ENCODE data around the gene YWHAQ. TPM values are rescaled to one million over a fixed set of nuclear protein-coding genes. Genes with fewer than 3 reads are reported as not detected.

Gene YWHAQ
- total RNA-seq, 1 donor from 2014 or later: 408 TPM

GRCh38 chr2:9593925-9594324 is 36.9 kb downstream of the YWHAQ start:
- H3K27me3 Mint-ChIP-seq (ENCODE audit: low read depth, unreplicated experiment): no peaks in the 10 kb centered on the region
- Histone ChIP-seq H3K4me3 (ENCODE audit: insufficient read depth, low read depth, low read length) (no peak overlapping the region), H3K4me2 (ENCODE audit: low read length) (peak overlapping the region; percentile 44), H3K4me1 (ENCODE audit: insufficient read depth, low read length) (peaks cover 26% of the 10 kb centered on the region), H2AFZ (ENCODE audit: low read depth, low read length) (no peak overlapping the region), H4K20me1 (ENCODE audit: insufficient read depth, low read length) (peaks cover 89% of the 10 kb centered on the region), H3K27me3 (ENCODE audit: insufficient read depth, low read length) (no peaks in the 10 kb centered on the region), H3K36me3 (ENCODE audit: insufficient read depth, low read length) (peaks cover 14% of the 10 kb centered on the region), H3K9me3 (ENCODE audit: insufficient read depth, low read depth, low read length) (peaks cover under 1% of the 10 kb centered on the region), H3K79me2 (ENCODE audit: insufficient read depth, low read length) (peaks cover 98% of the 10 kb centered on the region), H3K27ac (ENCODE audit: low read depth, low read length) (peak overlapping the region; percentile 84), H3K9ac (ENCODE audit: low read length) (peak overlapping the region; percentile 57)
- peaks cover 20% of the 10 kb centered on the region for H3K36me3 Mint-ChIP-seq (ENCODE audit: low read depth, unreplicated experiment)
- peaks cover 6% of the 10 kb centered on the region for H3K9me3 Mint-ChIP-seq (ENCODE audit: unreplicated experiment)
- peak overlapping the region; percentile 69 for H3K27ac Mint-ChIP-seq (ENCODE audit: unreplicated experiment)
- H3K4me1 Mint-ChIP-seq (ENCODE audit: low read depth, unreplicated experiment): peaks cover 35% of the 10 kb centered on the region
- H3K4me3 Mint-ChIP-seq (ENCODE audit: unreplicated experiment): no peak overlapping the region
- FAIRE-seq: no peak
- no peak for TF ChIP-seq EZH2 (IDR thresholded peaks at IDR 0.05; ENCODE audit: insufficient read depth, low read length)
- TF ChIP-seq CTCF (IDR thresholded peaks at IDR 0.05; ENCODE audit: insufficient read depth, low read depth, low read length): no peak
- DNase-seq (ENCODE audit: low read depth): no peak

GRCh38 chr2:9592699-9593098 is 38.1 kb downstream of the YWHAQ start:
- Histone ChIP-seq H3K27ac (ENCODE audit: low read depth, low read length) (no peak overlapping the region), H4K20me1 (ENCODE audit: insufficient read depth, low read length) (peaks cover 90% of the 10 kb centered on the region), H3K27me3 (ENCODE audit: insufficient read depth, low read length) (no peaks in the 10 kb centered on the region), H3K4me3 (ENCODE audit: insufficient read depth, low read depth, low read length) (no peak overlapping the region), H3K79me2 (ENCODE audit: insufficient read depth, low read length) (peaks cover 98% of the 10 kb centered on the region), H3K4me1 (ENCODE audit: insufficient read depth, low read length) (peaks cover 26% of the 10 kb centered on the region), H3K9ac (ENCODE audit: low read length) (no peak overlapping the region), H3K9me3 (ENCODE audit: insufficient read depth, low read depth, low read length) (no peaks in the 10 kb centered on the region), H3K36me3 (ENCODE audit: insufficient read depth, low read length) (peaks cover 17% of the 10 kb centered on the region), H3K4me2 (ENCODE audit: low read length) (no peak overlapping the region), H2AFZ (ENCODE audit: low read depth, low read length) (no peak overlapping the region)
- Mint-ChIP-seq H3K9me3 (ENCODE audit: unreplicated experiment) (no peaks in the 10 kb centered on the region), H3K36me3 (ENCODE audit: low read depth, unreplicated experiment) (peaks cover 14% of the 10 kb centered on the region), H3K27me3 (ENCODE audit: low read depth, unreplicated experiment) (no peaks in the 10 kb centered on the region), H3K4me1 (ENCODE audit: low read depth, unreplicated experiment) (peaks cover 35% of the 10 kb centered on the region), H3K27ac (ENCODE audit: unreplicated experiment) (no peak overlapping the region), H3K4me3 (ENCODE audit: unreplicated experiment) (no peak overlapping the region)
- no peak for TF ChIP-seq EZH2 (IDR thresholded peaks at IDR 0.05; ENCODE audit: insufficient read depth, low read length)
- TF ChIP-seq CTCF (IDR thresholded peaks at IDR 0.05; ENCODE audit: insufficient read depth, low read depth, low read length): no peak
- no peak for FAIRE-seq
- DNase-seq (ENCODE audit: low read depth): no peak

- DNase-seq (ENCODE audit: low read depth): no peak
- Mint-ChIP-seq H3K4me1 (ENCODE audit: low read depth, unreplicated experiment) (peaks cover 34% of the 10 kb centered on the region), H3K36me3 (ENCODE audit: low read depth, unreplicated experiment) (peaks cover 7% of the 10 kb centered on the region), H3K27me3 (ENCODE audit: low read depth, unreplicated experiment) (no peaks in the 10 kb centered on the region), H3K9me3 (ENCODE audit: unreplicated experiment) (no peaks in the 10 kb centered on the region), H3K4me3 (ENCODE audit: unreplicated experiment) (no peak overlapping the region), H3K27ac (ENCODE audit: unreplicated experiment) (peak overlapping the region; percentile 41)
- TF ChIP-seq EZH2 (IDR thresholded peaks at IDR 0.05; ENCODE audit: insufficient read depth, low read length): no peak
- no peak for TF ChIP-seq CTCF (IDR thresholded peaks at IDR 0.05; ENCODE audit: insufficient read depth, low read depth, low read length)
- H3K36me3 ChIP-seq (ENCODE audit: insufficient read depth, low read length): peaks cover 31% of the 10 kb centered on the region
- no peak overlapping the region for H2AFZ ChIP-seq (ENCODE audit: low read depth, low read length)
- peaks cover 18% of the 10 kb centered on the region for H3K4me1 ChIP-seq (ENCODE audit: insufficient read depth, low read length)
- H3K9ac ChIP-seq (ENCODE audit: low read length): no peak overlapping the region
- H3K27me3 ChIP-seq (ENCODE audit: insufficient read depth, low read length): no peaks in the 10 kb centered on the region
- no peak overlapping the region for H3K4me3 ChIP-seq (ENCODE audit: insufficient read depth, low read depth, low read length)
- FAIRE-seq: peak; percentile 23
- H4K20me1 ChIP-seq (ENCODE audit: insufficient read depth, low read length): peaks cover 82% of the 10 kb centered on the region
- H3K4me2 ChIP-seq (ENCODE audit: low read length): no peak overlapping the region
- H3K9me3 ChIP-seq (ENCODE audit: insufficient read depth, low read depth, low read length): no peaks in the 10 kb centered on the region
- H3K27ac ChIP-seq (ENCODE audit: low read depth, low read length): no peak overlapping the region
- peaks cover 98% of the 10 kb centered on the region for H3K79me2 ChIP-seq (ENCODE audit: insufficient read depth, low read length)
Measured at GRCh38 chr2:9590641-9591040, 40.2 kb downstream of the YWHAQ start.

All from astrocyte (in vitro differentiated cells and primary cell).